Keratinocyte (primary cell): ENCODE data around the gene KANK2. TPM values are rescaled to one million over a fixed set of nuclear protein-coding genes. Genes with fewer than 3 reads are reported as not detected.
"Not testable (repeated sequence)": the region's sequence is repeated elsewhere in the genome, so short reads cannot be mapped to it uniquely, and the experiment has no call there.

Experiments
- DNase-seq: peaks from one replicate; pipeline ENCODE4 v3.0.0-alpha.2; 2011; ENCODE audit warnings: low read depth, missing footprints, low spot score
- FAIRE-seq: peaks from 2 replicates; lab custom pipeline; 2011; peaks lifted over from hg19 to GRCh38; lab: Jason Lieb, UNC
- H2AFZ ChIP-seq: 2 replicates; pipeline ENCODE4 v1.6.0; 2012; ENCODE audit warnings: low read length, control low read depth, inconsistent platforms; ENCODE audit not compliant: control insufficient read depth
- H3K27ac ChIP-seq: 2 replicates; pipeline ENCODE4 v1.5.1; 2011; ENCODE audit warnings: low read length; ENCODE audit not compliant: control insufficient read depth, insufficient read depth
- H3K27me3 ChIP-seq: 3 replicates; pipeline ENCODE4 v1.6.0; 2011; ENCODE audit warnings: low read length; ENCODE audit not compliant: control insufficient read depth, insufficient read depth; ENCODE audit errors: extremely low read depth
- H3K36me3 ChIP-seq, 2 experiments: 2 replicates in 1 of 2; 3 replicates in 1 of 2; pipeline ENCODE4 v1.5.1; 2011; ENCODE audit warnings: low read length in 2 of 2, mild to moderate bottlenecking in 1 of 2; ENCODE audit not compliant: control insufficient read depth in 2 of 2, insufficient read depth in 2 of 2; ENCODE audit errors: extremely low read depth in 1 of 2
- H3K4me1 ChIP-seq: 3 replicates; pipeline ENCODE4 v1.5.1; 2011; ENCODE audit warnings: low read length; ENCODE audit not compliant: control insufficient read depth, insufficient read depth; ENCODE audit errors: extremely low read depth
- H3K4me2 ChIP-seq: 3 replicates; pipeline ENCODE4 v1.6.0; 2011; ENCODE audit warnings: low read depth, low read length; ENCODE audit not compliant: control insufficient read depth, insufficient read depth; ENCODE audit errors: extremely low read depth
- H3K4me3 ChIP-seq, 3 experiments: fragments of 200-600 bp in 1 of 3; sonication (generic) in 1 of 3; 2 replicates in 2 of 3; 3 replicates in 1 of 3; pipeline ENCODE4 v1.5.1; 2011 to 2016; ENCODE audit warnings: low read length in 3 of 3, mild to moderate bottlenecking in 3 of 3, control low read depth in 2 of 3, inconsistent platforms in 1 of 3, low read depth in 1 of 3, mixed read lengths in 1 of 3, mixed run types in 1 of 3, moderate library complexity in 1 of 3; ENCODE audit not compliant: control insufficient read depth in 2 of 3, insufficient read depth in 2 of 3; ENCODE audit errors: extremely low read depth in 1 of 3
- H3K79me2 ChIP-seq: 2 replicates; pipeline ENCODE4 v1.6.0; 2012; ENCODE audit warnings: low read length; ENCODE audit not compliant: control insufficient read depth, insufficient read depth
- H3K9ac ChIP-seq: 3 replicates; pipeline ENCODE4 v1.6.0; 2011; ENCODE audit warnings: low read length; ENCODE audit not compliant: control insufficient read depth, insufficient read depth; ENCODE audit errors: extremely low read depth
- H3K9me1 ChIP-seq: 3 replicates; pipeline ENCODE4 v1.6.0; 2011; ENCODE audit warnings: low read length; ENCODE audit not compliant: control insufficient read depth, insufficient read depth; ENCODE audit errors: extremely low read depth
- H3K9me3 ChIP-seq: 2 replicates; pipeline ENCODE4 v1.5.1; 2012; ENCODE audit warnings: low read depth, low read length; ENCODE audit not compliant: control insufficient read depth
- H4K20me1 ChIP-seq: 3 replicates; pipeline ENCODE4 v1.6.0; 2011; ENCODE audit warnings: low read length; ENCODE audit not compliant: control insufficient read depth, insufficient read depth; ENCODE audit errors: extremely low read depth
- CTCF ChIP-seq, 3 experiments: IDR thresholded peaks in 1 of 3; conservative IDR thresholded peaks in 1 of 3; optimal IDR thresholded peaks in 1 of 3; 2 replicates in 2 of 3; 3 replicates in 1 of 3; pipeline versions ENCODE3 to v1.5.1; 2011; ENCODE audit warnings: low read length in 3 of 3, mild to moderate bottlenecking in 3 of 3, moderate library complexity in 2 of 3, control low read depth in 1 of 3, inconsistent platforms in 1 of 3; ENCODE audit not compliant: insufficient read depth in 2 of 3; ENCODE audit errors: extremely low read depth in 1 of 3
- EZH2 ChIP-seq: IDR thresholded peaks from one replicate; pipeline ENCODE4 v1.6.1; 2012; ENCODE audit warnings: inconsistent platforms, mild to moderate bottlenecking, low read length, moderate library complexity
- dilution Hi-C: fragments of 300-500 bp; cut with MboI; formaldehyde crosslinking; loops from one replicate; pipeline ENCODE4 v1.7.0; 2020; ENCODE audit warnings: low sequenced_read_pairs; ENCODE audit not compliant: extremely low pct_ligation_motif_present
- polyA plus RNA-seq, 5 experiments: library from polyadenylated mRNA; depleted of rRNA in 3 of 5; stranded (reverse) in 3 of 5; stranded (forward) in 1 of 5; unstranded in 1 of 5; fragments of >200 nt; gene quantifications; 1 replicate in 1 of 5; 2 replicates in 3 of 5; 3 replicates in 1 of 5; pipeline versions ENCODE4 v1.2.1 to v1.2.3, GENCODE V29; 2011 to 2012; ENCODE audit warnings: missing spikeins in 2 of 5, low read depth in 1 of 5, low replicate concordance in 1 of 5

The KANK2 gene
- polyA plus RNA-seq, 1 donor (not counting 4 experiments of a cell fraction or from before 2014, with no cell fraction given): 2.8 TPM

DNA sequence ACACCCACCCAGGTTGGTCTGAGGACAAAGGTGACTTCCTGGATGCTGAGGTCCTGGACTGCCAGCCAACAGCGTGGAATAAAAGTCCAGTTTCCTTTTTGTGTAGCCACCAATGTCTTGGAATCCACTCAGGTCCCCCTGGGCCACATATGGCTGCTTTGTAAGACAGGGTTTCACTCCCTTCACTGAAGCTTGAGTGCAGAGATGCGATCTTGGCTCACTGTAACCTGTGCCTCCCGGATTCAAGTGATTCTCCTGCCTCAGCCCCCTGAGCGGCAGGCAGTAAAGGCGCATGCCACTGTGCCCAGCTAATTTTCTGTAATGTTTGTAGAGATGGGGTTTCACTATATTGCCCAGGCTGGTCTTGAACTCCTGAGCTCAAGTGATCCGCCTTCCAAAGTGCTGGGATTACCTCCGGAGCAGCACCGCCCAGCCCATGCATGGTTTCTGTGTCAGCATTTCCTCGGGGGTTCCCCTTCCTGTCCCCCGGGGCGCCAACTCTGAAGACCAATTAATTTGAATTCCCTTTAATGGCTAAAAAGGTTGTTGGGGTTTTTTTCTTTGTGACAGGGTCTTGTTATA, 17.5 kb downstream of the KANK2 start:
- Histone ChIP-seq H4K20me1 (no peaks in the 10 kb centered on the region), H3K4me3 (no peak overlapping the region), H2AFZ (no peak overlapping the region), H3K9me3 (no peaks in the 10 kb centered on the region), H3K27ac (no peak overlapping the region), H3K4me2 (no peak overlapping the region), H3K27me3 (no peaks in the 10 kb centered on the region), H3K9me1 (no peaks in the 10 kb centered on the region), H3K36me3 (no peaks in the 10 kb centered on the region), H3K79me2 (no peaks in the 10 kb centered on the region), H3K9ac (no peak overlapping the region), H3K4me1 (no peaks in the 10 kb centered on the region)
- no peak for TF ChIP-seq EZH2
- no peak for TF ChIP-seq CTCF (optimal IDR thresholded peaks at IDR 0.05 in 1 of 3, IDR thresholded peaks at IDR 0.05 in 1 of 3, conservative IDR thresholded peaks at IDR 0.05 in 1 of 3; ENCODE audit: extremely low read depth in 1 of 3, insufficient read depth in 2 of 3, low read length in 3 of 3)
- FAIRE-seq: no peak
- dilution Hi-C loops: no loop called here
- DNase-seq: no peak

DNA sequence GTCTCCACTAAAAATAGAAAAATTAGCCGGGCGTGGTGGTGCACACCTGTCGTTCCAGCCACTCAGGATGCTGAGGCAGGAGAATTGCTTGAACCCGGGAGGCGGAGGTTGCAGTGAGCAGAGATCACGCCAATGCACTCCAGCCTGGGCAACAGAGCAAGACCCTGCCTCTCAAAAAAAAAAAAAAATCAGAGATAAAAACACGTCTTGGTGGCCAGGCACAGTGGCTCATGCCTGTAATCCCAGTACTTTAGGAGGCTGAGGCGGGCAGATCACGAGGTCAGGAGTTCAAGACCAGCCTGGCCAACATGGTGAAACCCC, 18.2 kb downstream of the KANK2 start:
- H2AFZ ChIP-seq, H3K4me3 ChIP-seq, H3K9me3 ChIP-seq, H3K9ac ChIP-seq, dilution Hi-C loops, H3K4me2 ChIP-seq, H3K27ac ChIP-seq, H3K79me2 ChIP-seq, DNase-seq, H3K36me3 ChIP-seq, H3K4me1 ChIP-seq, H4K20me1 ChIP-seq, H3K27me3 ChIP-seq, FAIRE-seq, H3K9me1 ChIP-seq: not testable (repeated sequence)

DNA sequence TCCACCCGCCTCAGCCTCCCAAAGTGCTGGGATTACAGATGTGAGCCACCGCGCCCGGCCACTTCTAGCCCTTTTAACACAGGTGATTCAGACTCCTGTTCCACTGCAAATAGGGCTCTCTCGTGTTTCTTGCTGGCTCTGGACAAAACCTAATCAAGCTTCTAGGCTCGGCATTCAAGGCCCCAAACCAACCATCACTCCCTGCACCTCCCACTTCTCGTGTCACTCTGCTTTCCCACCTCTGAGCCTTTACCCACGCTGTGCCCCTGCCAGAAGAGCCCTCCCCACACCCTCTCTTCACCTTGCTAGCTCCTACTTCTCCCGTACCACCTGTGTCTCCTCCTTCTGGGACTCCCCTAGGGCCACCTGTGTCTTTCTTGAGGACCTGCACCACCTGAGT, 19.8 kb downstream of the KANK2 start:
- H3K9me1 ChIP-seq: no peaks in the 10 kb centered on the region
- H3K27me3 ChIP-seq: no peaks in the 10 kb centered on the region
- TF ChIP-seq EZH2: no peak
- no peak for TF ChIP-seq CTCF (optimal IDR thresholded peaks at IDR 0.05 in 1 of 3, IDR thresholded peaks at IDR 0.05 in 1 of 3, conservative IDR thresholded peaks at IDR 0.05 in 1 of 3; ENCODE audit: extremely low read depth in 1 of 3, insufficient read depth in 2 of 3, low read length in 3 of 3)
- H2AFZ ChIP-seq: no peak overlapping the region
- no peak overlapping the region for H3K27ac ChIP-seq
- FAIRE-seq (no peak), DNase-seq (no peak)
- no peak overlapping the region for H3K9ac ChIP-seq
- no peak overlapping the region for H3K4me2 ChIP-seq
- H3K4me3 ChIP-seq: no peak overlapping the region
- no peaks in the 10 kb centered on the region for H4K20me1 ChIP-seq
- H3K9me3 ChIP-seq: no peaks in the 10 kb centered on the region
- no peaks in the 10 kb centered on the region for H3K36me3 ChIP-seq
- H3K79me2 ChIP-seq: no peaks in the 10 kb centered on the region
- dilution Hi-C loops: no loop called here
- no peaks in the 10 kb centered on the region for H3K4me1 ChIP-seq
